PC-3 (cell line): ENCODE data around the gene BCL11B.

Experiments used
- CTCF ChIP-seq: fragments of 300-600 bp; sonication (generic); conservative IDR thresholded peaks from 2 replicates; pipeline ENCODE4 v1.5.1; 2017; ENCODE audit warnings: antibody characterized with exemption, low read depth, mild to moderate bottlenecking, low read length
- EZH2phosphoT487 ChIP-seq: fragments of 300-600 bp; sonication (generic); IDR thresholded peaks from 2 replicates; pipeline ENCODE4 v1.6.1; 2018; ENCODE audit warnings: mild to moderate bottlenecking, antibody characterized with exemption, low read length, borderline replicate concordance

GRCh38 chr14:99181804-99182520, 90.0 kb downstream of the BCL11B start:
- TF ChIP-seq CTCF (no peak), EZH2phosphoT487 (no peak)
